GM18861 (cell line): Measurements from ENCODE around the gene C4orf54.

Experiments
- ATAC-seq: cut with Tn5 transposase; IDR thresholded peaks from one replicate; pipeline ENCODE4 v1.9.1; 2021; ENCODE audit not compliant: unreplicated experiment

C4orf54 gene

GRCh38 chr4:99652596-99653436 is 4.8 kb downstream of the C4orf54 start:
- ATAC-seq, result no peak

GRCh38 chr4:99651811-99652485 is 5.7 kb downstream of the C4orf54 start:
- no peak for ATAC-seq

- no peak for ATAC-seq
Measured at GRCh38 chr4:99651016-99651769, 6.4 kb downstream of the C4orf54 start.

- ATAC-seq, result no peak
Measured at GRCh38 chr4:99649778-99650177, 7.8 kb downstream of the C4orf54 start.

GRCh38 chr4:99649208-99649607 is 8.4 kb downstream of the C4orf54 start:
- no peak for ATAC-seq

- no peak for ATAC-seq
Measured at GRCh38 chr4:99648321-99648720, 9.3 kb downstream of the C4orf54 start.

GRCh38 chr4:99647071-99647470 is 10.6 kb downstream of the C4orf54 start:
- no peak for ATAC-seq

GRCh38 chr4:99645638-99646037 is 12.0 kb downstream of the C4orf54 start:
- ATAC-seq, result no peak

- ATAC-seq, result no peak
Measured at GRCh38 chr4:99645036-99645435, 12.6 kb downstream of the C4orf54 start.

GRCh38 chr4:99644453-99644852 is 13.2 kb downstream of the C4orf54 start:
- no peak for ATAC-seq

- ATAC-seq, result no peak
Measured at GRCh38 chr4:99642725-99643489, 14.7 kb downstream of the C4orf54 start.

GRCh38 chr4:99640676-99641075 is 17.0 kb downstream of the C4orf54 start:
- no peak for ATAC-seq

- ATAC-seq, result no peak
Measured at GRCh38 chr4:99637174-99637573, 20.5 kb downstream of the C4orf54 start.

- no peak for ATAC-seq
Measured at GRCh38 chr4:99636422-99636821, 21.2 kb downstream of the C4orf54 start.

- no peak for ATAC-seq
Measured at GRCh38 chr4:99635601-99636000, 22.0 kb downstream of the C4orf54 start.

GRCh38 chr4:99634742-99635360 is 22.8 kb downstream of the C4orf54 start:
- ATAC-seq, result no peak

GRCh38 chr4:99633772-99634171 is 23.9 kb downstream of the C4orf54 start:
- ATAC-seq, result no peak

- no peak for ATAC-seq
Measured at GRCh38 chr4:99630857-99631360, 26.7 kb downstream of the C4orf54 start.

GRCh38 chr4:99629962-99630554 is 27.6 kb downstream of the C4orf54 start:
- no peak for ATAC-seq

- ATAC-seq, result no peak
Measured at GRCh38 chr4:99628040-99628439, 29.6 kb downstream of the C4orf54 start.
